OCI-LY3 (cell line): ENCODE results near the gene BTBD9.

Source experiments
- EZH2phosphoT487 ChIP-seq: fragments of 200-600 bp; shearing (Covaris generic); IDR thresholded peaks from 2 replicates; pipeline ENCODE4 v1.6.1; 2018; ENCODE audit warnings: antibody characterized with exemption, mixed run types, low read depth
- TF ChIP-seq, protein P1 (sequence below): fragments of 200-600, 300-600 bp; sonication (generic); IDR thresholded peaks from 2 replicates; pipeline ENCODE4 v1.5.1; 2014; ENCODE audit warnings: antibody characterized with exemption, low read length, low read depth

GRCh38 chr6:38476888-38477287 is 162.8 kb downstream of the BTBD9 start:
- TF ChIP-seq, protein P1, sequence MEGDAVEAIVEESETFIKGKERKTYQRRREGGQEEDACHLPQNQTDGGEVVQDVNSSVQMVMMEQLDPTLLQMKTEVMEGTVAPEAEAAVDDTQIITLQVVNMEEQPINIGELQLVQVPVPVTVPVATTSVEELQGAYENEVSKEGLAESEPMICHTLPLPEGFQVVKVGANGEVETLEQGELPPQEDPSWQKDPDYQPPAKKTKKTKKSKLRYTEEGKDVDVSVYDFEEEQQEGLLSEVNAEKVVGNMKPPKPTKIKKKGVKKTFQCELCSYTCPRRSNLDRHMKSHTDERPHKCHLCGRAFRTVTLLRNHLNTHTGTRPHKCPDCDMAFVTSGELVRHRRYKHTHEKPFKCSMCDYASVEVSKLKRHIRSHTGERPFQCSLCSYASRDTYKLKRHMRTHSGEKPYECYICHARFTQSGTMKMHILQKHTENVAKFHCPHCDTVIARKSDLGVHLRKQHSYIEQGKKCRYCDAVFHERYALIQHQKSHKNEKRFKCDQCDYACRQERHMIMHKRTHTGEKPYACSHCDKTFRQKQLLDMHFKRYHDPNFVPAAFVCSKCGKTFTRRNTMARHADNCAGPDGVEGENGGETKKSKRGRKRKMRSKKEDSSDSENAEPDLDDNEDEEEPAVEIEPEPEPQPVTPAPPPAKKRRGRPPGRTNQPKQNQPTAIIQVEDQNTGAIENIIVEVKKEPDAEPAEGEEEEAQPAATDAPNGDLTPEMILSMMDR, result no peak
- TF ChIP-seq EZH2phosphoT487, result no peak
